Measurements from ENCODE around the gene KCTD2. TPM values are rescaled to one million over a fixed set of nuclear protein-coding genes. Genes with fewer than 3 reads are reported as not detected.

The KCTD2 gene
- total and polyA plus RNA-seq, 2 of the 13 experiments (the other 11 are each of a cell fraction or from before 2014, with no cell fraction given) = 28.3 to 32.6 TPM

GRCh38 chr17:75109407-75110233 lies 62.6 kb downstream of the KCTD2 start, which contains the start of gene ARMC7 (continued):
- TF ChIP-seq FOXM1 (CRISPR knock-in tag; IDR thresholded peaks at IDR 0.05) (0 out of 2 replicates have a peak, but pooled peaks have one; percentile 46), TFDP1 (CRISPR knock-in tag; IDR thresholded peaks at IDR 0.05; ENCODE audit: borderline replicate concordance) (peak; percentile 77; the same call in 1 of the 2 replicates), MIER3 (CRISPR knock-in tag; IDR thresholded peaks at IDR 0.05; ENCODE audit: borderline replicate concordance) (peak; percentile 27; the same call in 1 of the 2 replicates), ZNF839 (CRISPR knock-in tag; IDR thresholded peaks at IDR 0.05; ENCODE audit: borderline replicate concordance) (0 out of 2 replicates have a peak, but pooled peaks have one; percentile 11), POLR2AphosphoS5 (IDR thresholded peaks at IDR 0.05; ENCODE audit: low read depth, low read length) (peak; percentile 92), THAP11 (CRISPR knock-in tag; IDR thresholded peaks at IDR 0.05) (peak; percentile 32; the same call in 1 of the 2 replicates), CERS6 (CRISPR knock-in tag; IDR thresholded peaks at IDR 0.05) (peak; percentile 11; the same call in 1 of the 2 replicates), ZMYM3 (CRISPR knock-in tag; IDR thresholded peaks at IDR 0.05) (peak; percentile 24; the same call in 1 of the 2 replicates), MLX (CRISPR knock-in tag; IDR thresholded peaks at IDR 0.05) (peak; percentile 14; the same call in 1 of the 2 replicates), ZNF563 (CRISPR knock-in tag; IDR thresholded peaks at IDR 0.05) (peak; percentile 98), UBTF (CRISPR knock-in tag; IDR thresholded peaks at IDR 0.05) (peak; percentile 28; the same call in 1 of the 2 replicates), NCOA1 (CRISPR knock-in tag; IDR thresholded peaks at IDR 0.05) (peak; percentile 81), ATM (IDR thresholded peaks at IDR 0.05; ENCODE audit: borderline replicate concordance) (no peak), ZFP37 (CRISPR knock-in tag; IDR thresholded peaks at IDR 0.05; ENCODE audit: borderline replicate concordance) (0 out of 2 replicates have a peak, but pooled peaks have one; percentile 43), ZMYM2 (CRISPR knock-in tag; IDR thresholded peaks at IDR 0.05) (0 out of 2 replicates have a peak, but pooled peaks have one; percentile 14), HDAC1 (CRISPR knock-in tag; IDR thresholded peaks at IDR 0.05) (peak; percentile 44; the same call in 1 of the 2 replicates), DDIT3 (CRISPR knock-in tag; IDR thresholded peaks at IDR 0.05) (no peak), ZNF30 (CRISPR knock-in tag; IDR thresholded peaks at IDR 0.05) (0 out of 2 replicates have a peak, but pooled peaks have one; percentile 52), ZBTB33 (CRISPR knock-in tag; IDR thresholded peaks at IDR 0.05) (no peak), REXO4 (CRISPR knock-in tag; IDR thresholded peaks at IDR 0.05; ENCODE audit: borderline replicate concordance) (peak; percentile 41; the same call in 1 of the 2 replicates)

All from HepG2 (cell line).